Stimulated activated memory B cell treated with anti-CD40 and anti-IgM and Interleukin-4, amounts not matched to agents 10 μg/mL and 1 μg/mL and 100 μg/mL, for 72 hours (primary cell): ENCODE data around the gene BSCL2.
"Not testable (repeated sequence)": the region's sequence is repeated elsewhere in the genome, so short reads cannot be mapped to it uniquely, and the experiment has no call there.

Source experiments
- ATAC-seq: fragments of 150-1000 bp; cut with Tn5 transposase; 2 replicates; pipeline ENCODE4 v1.10.0; 2021
- H3K27ac Mint-ChIP-seq: one replicate; pipeline ENCODE4 v1.8.0; 2022; ENCODE audit warnings: mild to moderate bottlenecking, mixed read lengths
- H3K27me3 Mint-ChIP-seq: one replicate; pipeline ENCODE4 v1.8.0; 2022; ENCODE audit warnings: mixed read lengths
- H3K36me3 Mint-ChIP-seq: one replicate; pipeline ENCODE4 v1.8.0; 2022; ENCODE audit warnings: mixed read lengths
- H3K4me1 Mint-ChIP-seq: one replicate; pipeline ENCODE4 v1.8.0; 2022; ENCODE audit warnings: mixed read lengths
- H3K4me3 Mint-ChIP-seq: one replicate; pipeline ENCODE4 v1.8.0; 2022; ENCODE audit warnings: mild to moderate bottlenecking, moderate library complexity, mixed read lengths
- H3K9me3 Mint-ChIP-seq: one replicate; pipeline ENCODE4 v1.8.0; 2022; ENCODE audit warnings: mixed read lengths

The BSCL2 gene

GRCh38 chr11:62708392-62708791 is 1.2 kb upstream of the BSCL2 start:
- Mint-ChIP-seq H3K36me3 (peaks cover 27% of the 10 kb centered on the region), H3K27ac (peak overlapping the region; percentile 90), H3K9me3 (no peaks in the 10 kb centered on the region), H3K4me3 (peak overlapping the region; percentile 93), H3K27me3 (no peaks in the 10 kb centered on the region), H3K4me1 (peaks cover 65% of the 10 kb centered on the region)
- no peak for ATAC-seq

- H3K36me3 Mint-ChIP-seq: peaks cover 23% of the 10 kb centered on the region
- no peak for ATAC-seq
- H3K4me1 Mint-ChIP-seq: peaks cover 56% of the 10 kb centered on the region
- H3K9me3 Mint-ChIP-seq: no peaks in the 10 kb centered on the region
- H3K27me3 Mint-ChIP-seq: no peaks in the 10 kb centered on the region
- H3K4me3 Mint-ChIP-seq: peak overlapping the region; percentile 98
- H3K27ac Mint-ChIP-seq: peak overlapping the region; percentile 86
These were observed 375 bp downstream of the BSCL2 start for GRCh38 chr11:62706850-62707247.

GRCh38 chr11:62705880-62706849 is 1.1 kb downstream of the BSCL2 start:
- H3K4me3 Mint-ChIP-seq: peak overlapping the region; percentile 98
- H3K36me3 Mint-ChIP-seq: peaks cover 25% of the 10 kb centered on the region
- H3K9me3 Mint-ChIP-seq: no peaks in the 10 kb centered on the region
- peak overlapping the region; percentile 86 for H3K27ac Mint-ChIP-seq
- peak; percentile 89 for ATAC-seq
- no peaks in the 10 kb centered on the region for H3K27me3 Mint-ChIP-seq
- H3K4me1 Mint-ChIP-seq: peaks cover 56% of the 10 kb centered on the region

GRCh38 chr11:62705413-62705812 is 1.8 kb downstream of the BSCL2 start:
- Mint-ChIP-seq H3K4me1 (peaks cover 54% of the 10 kb centered on the region), H3K9me3 (no peaks in the 10 kb centered on the region), H3K27me3 (no peaks in the 10 kb centered on the region), H3K27ac (peak overlapping the region; percentile 86), H3K36me3 (peaks cover 21% of the 10 kb centered on the region), H3K4me3 (peak overlapping the region; percentile 98)
- ATAC-seq: no peak

- H3K27me3 Mint-ChIP-seq, H3K27ac Mint-ChIP-seq, H3K4me3 Mint-ChIP-seq, H3K9me3 Mint-ChIP-seq, ATAC-seq: not testable (repeated sequence)
- H3K36me3 Mint-ChIP-seq: peaks cover 16% of the 10 kb centered on the region
- H3K4me1 Mint-ChIP-seq: peaks cover 45% of the 10 kb centered on the region
These were observed 3.3 kb downstream of the BSCL2 start for GRCh38 chr11:62703921-62704320.

GRCh38 chr11:62702246-62702645 is 5.0 kb downstream of the BSCL2 start:
- no peak overlapping the region for H3K4me3 Mint-ChIP-seq
- peaks cover 28% of the 10 kb centered on the region for H3K4me1 Mint-ChIP-seq
- no peaks in the 10 kb centered on the region for H3K9me3 Mint-ChIP-seq
- ATAC-seq: no peak
- H3K27me3 Mint-ChIP-seq: no peaks in the 10 kb centered on the region
- H3K36me3 Mint-ChIP-seq: peaks cover 16% of the 10 kb centered on the region
- no peak overlapping the region for H3K27ac Mint-ChIP-seq

GRCh38 chr11:62694455-62695167 is 12.6 kb downstream of the BSCL2 start:
- no peaks in the 10 kb centered on the region for H3K9me3 Mint-ChIP-seq
- peak overlapping the region; percentile 56 for H3K27ac Mint-ChIP-seq
- no peak overlapping the region for H3K4me3 Mint-ChIP-seq
- peaks cover 33% of the 10 kb centered on the region for H3K36me3 Mint-ChIP-seq
- H3K27me3 Mint-ChIP-seq: no peaks in the 10 kb centered on the region
- ATAC-seq: peak; percentile 76
- peaks cover 10% of the 10 kb centered on the region for H3K4me1 Mint-ChIP-seq

GRCh38 chr11:62693624-62694023 is 13.6 kb downstream of the BSCL2 start:
- H3K9me3 Mint-ChIP-seq, H3K27ac Mint-ChIP-seq, ATAC-seq, H3K4me1 Mint-ChIP-seq, H3K4me3 Mint-ChIP-seq, H3K27me3 Mint-ChIP-seq: not testable (repeated sequence)
- H3K36me3 Mint-ChIP-seq: peaks cover 34% of the 10 kb centered on the region

- H3K36me3 Mint-ChIP-seq: peaks cover 30% of the 10 kb centered on the region
- H3K9me3 Mint-ChIP-seq: no peaks in the 10 kb centered on the region
- peaks cover 9% of the 10 kb centered on the region for H3K27me3 Mint-ChIP-seq
- no peak within 1 kb of the TSS for H3K27ac Mint-ChIP-seq
- no peak for ATAC-seq
- no peak within 1 kb of the TSS for H3K4me3 Mint-ChIP-seq
- H3K4me1 Mint-ChIP-seq: peaks cover 3% of the 10 kb centered on the region
These were observed 17.6 kb downstream of the BSCL2 start, which contains the start of gene LRRN4CL for GRCh38 chr11:62689421-62690183. Gene LRRN4CL, minus strand, starts transcription at chr11:62689530. Its CDS starts 1,022 bp downstream, at chr11:62688508.

GRCh38 chr11:62688491-62688890 is 18.7 kb downstream of the BSCL2 start:
- Mint-ChIP-seq H3K4me1 (no peaks in the 10 kb centered on the region), H3K4me3 (no peak overlapping the region), H3K27me3 (peaks cover 9% of the 10 kb centered on the region), H3K27ac (no peak overlapping the region), H3K36me3 (peaks cover 27% of the 10 kb centered on the region), H3K9me3 (no peaks in the 10 kb centered on the region)
- no peak for ATAC-seq

- Mint-ChIP-seq H3K4me3 (no peak overlapping the region), H3K9me3 (no peaks in the 10 kb centered on the region), H3K27ac (no peak overlapping the region), H3K27me3 (peaks cover 9% of the 10 kb centered on the region), H3K4me1 (no peaks in the 10 kb centered on the region), H3K36me3 (peaks cover 23% of the 10 kb centered on the region)
- peak; percentile 27 for ATAC-seq
These were observed 19.5 kb downstream of the BSCL2 start for GRCh38 chr11:62687508-62688396.

- no peak for ATAC-seq
- no peak overlapping the region for H3K27ac Mint-ChIP-seq
- H3K4me1 Mint-ChIP-seq: peaks cover 25% of the 10 kb centered on the region
- no peak overlapping the region for H3K4me3 Mint-ChIP-seq
- peaks cover 7% of the 10 kb centered on the region for H3K36me3 Mint-ChIP-seq
- H3K9me3 Mint-ChIP-seq: no peaks in the 10 kb centered on the region
- no peaks in the 10 kb centered on the region for H3K27me3 Mint-ChIP-seq
These were observed 24.7 kb downstream of the BSCL2 start for GRCh38 chr11:62682518-62682917.

GRCh38 chr11:62680825-62681240 is 26.4 kb downstream of the BSCL2 start:
- Mint-ChIP-seq H3K36me3 (peaks cover 23% of the 10 kb centered on the region), H3K4me1 (peaks cover 40% of the 10 kb centered on the region), H3K9me3 (no peaks in the 10 kb centered on the region), H3K4me3 (no peak overlapping the region), H3K27ac (peak overlapping the region; percentile 71), H3K27me3 (no peaks in the 10 kb centered on the region)
- ATAC-seq: peak; percentile 82
